ENCODE measurements around the gene DEUP1.
"Not testable (repeated sequence)": the region's sequence is repeated elsewhere in the genome, so short reads cannot be mapped to it uniquely, and the experiment has no call there.

Gene DEUP1

GRCh38 chr11:93289782-93290463 is 40.6 kb upstream of the DEUP1 start:
- Mint-ChIP-seq H3K36me3 (ENCODE audit: low read depth) (no peaks in the 10 kb centered on the region), H3K4me3 (no peak overlapping the region), H3K4me1 (no peaks in the 10 kb centered on the region), H3K27me3 (ENCODE audit: low read depth) (peaks cover 4% of the 10 kb centered on the region), H3K27ac (no peak overlapping the region), H3K9me3 (no peaks in the 10 kb centered on the region)
- TF ChIP-seq CTCF (IDR thresholded peaks at IDR 0.05; ENCODE audit: unreplicated experiment in 3 of 3): no peak

- no peak overlapping the region for H3K4me3 Mint-ChIP-seq
- H3K9me3 Mint-ChIP-seq: no peaks in the 10 kb centered on the region
- H3K4me1 Mint-ChIP-seq: no peaks in the 10 kb centered on the region
- H3K36me3 Mint-ChIP-seq (ENCODE audit: low read depth): no peaks in the 10 kb centered on the region
- H3K27ac Mint-ChIP-seq: peak overlapping the region in 1 of 3 experiments; percentile 5
- peaks cover 4% of the 10 kb centered on the region for H3K27me3 Mint-ChIP-seq (ENCODE audit: low read depth)
- no peak for TF ChIP-seq CTCF (IDR thresholded peaks at IDR 0.05; ENCODE audit: unreplicated experiment in 3 of 3)
Observed at GRCh38 chr11:93291110-93291509, 39.4 kb upstream of the DEUP1 start.

GRCh38 chr11:93291898-93292297 is 38.6 kb upstream of the DEUP1 start:
- H3K4me3 Mint-ChIP-seq: no peak overlapping the region
- no peaks in the 10 kb centered on the region for H3K36me3 Mint-ChIP-seq (ENCODE audit: low read depth)
- H3K9me3 Mint-ChIP-seq: no peaks in the 10 kb centered on the region
- no peak overlapping the region for H3K27ac Mint-ChIP-seq
- TF ChIP-seq CTCF (IDR thresholded peaks at IDR 0.05; ENCODE audit: unreplicated experiment in 3 of 3): no peak
- no peaks in the 10 kb centered on the region for H3K4me1 Mint-ChIP-seq
- H3K27me3 Mint-ChIP-seq (ENCODE audit: low read depth): peaks cover 4% of the 10 kb centered on the region

GRCh38 chr11:93295921-93296575 is 34.5 kb upstream of the DEUP1 start:
- peaks cover 4% of the 10 kb centered on the region for H3K27me3 Mint-ChIP-seq (ENCODE audit: low read depth)
- peak overlapping the region in 1 of 3 experiments; percentile 52 for H3K27ac Mint-ChIP-seq
- no peaks in the 10 kb centered on the region for H3K4me1 Mint-ChIP-seq
- no peak overlapping the region for H3K4me3 Mint-ChIP-seq
- no peak for TF ChIP-seq CTCF (IDR thresholded peaks at IDR 0.05; ENCODE audit: unreplicated experiment in 3 of 3)
- H3K9me3 Mint-ChIP-seq: no peaks in the 10 kb centered on the region
- H3K36me3 Mint-ChIP-seq (ENCODE audit: low read depth): no peaks in the 10 kb centered on the region

- H3K4me3 Mint-ChIP-seq: no peak overlapping the region
- H3K4me1 Mint-ChIP-seq: no peaks in the 10 kb centered on the region
- no peak overlapping the region for H3K27ac Mint-ChIP-seq
- TF ChIP-seq CTCF (IDR thresholded peaks at IDR 0.05; ENCODE audit: unreplicated experiment in 3 of 3): no peak
- H3K36me3 Mint-ChIP-seq (ENCODE audit: low read depth): peaks cover 1% of the 10 kb centered on the region
- no peaks in the 10 kb centered on the region for H3K27me3 Mint-ChIP-seq (ENCODE audit: low read depth)
- peaks cover 21% of the 10 kb centered on the region for H3K9me3 Mint-ChIP-seq
Observed at GRCh38 chr11:93303689-93304088, 26.9 kb upstream of the DEUP1 start.

- not testable (repeated sequence) for H3K27ac Mint-ChIP-seq
- H3K9me3 Mint-ChIP-seq: peaks cover 56% of the 10 kb centered on the region
Observed at GRCh38 chr11:93314399-93314798, 16.1 kb upstream of the DEUP1 start.

More at GRCh38 chr11:93314399-93314798, 16.1 kb upstream of the DEUP1 start:
- not testable (repeated sequence) for H3K4me3 Mint-ChIP-seq; H3K27me3 Mint-ChIP-seq (ENCODE audit: low read depth); H3K4me1 Mint-ChIP-seq
- H3K36me3 Mint-ChIP-seq (ENCODE audit: low read depth): peaks cover 40% of the 10 kb centered on the region
